ENCODE results near the gene CPAMD8. TPM values are rescaled to one million over a fixed set of nuclear protein-coding genes. Genes with fewer than 3 reads are reported as not detected.

Gene CPAMD8
- total and polyA plus RNA-seq, 2 of the 8 experiments (the other 6 are each of a cell fraction or from before 2014, with no cell fraction given): 6.1 to 9.2 TPM

GRCh38 chr19:16889883-16890460 lies 136.6 kb downstream of the CPAMD8 start:
- Histone ChIP-seq H2BK12ac (ENCODE audit: low read depth, low read length) (peak overlapping the region; percentile 27; the same call in 1 of the 2 replicates), H3K27ac (ENCODE audit: low read depth, low read length) (no peak overlapping the region), H3K4me1 (replicated peaks in 1 of 4; ENCODE audit: control insufficient read depth in 3 of 4, insufficient read depth in 4 of 4, low read length in 3 of 4) (no peaks in the 10 kb centered on the region; a peak in 1 of 7 replicates), H4K91ac (replicated peaks; ENCODE audit: insufficient read length, low read length) (no peak overlapping the region), H3K79me1 (ENCODE audit: low read depth, low read length) (no peaks in the 10 kb centered on the region), H3K56ac (replicated peaks; ENCODE audit: insufficient read length, low read depth, low read length) (no peak overlapping the region), H3K23me2 (ENCODE audit: low read depth, low read length) (no peaks in the 10 kb centered on the region), H4K5ac (ENCODE audit: insufficient read length, low read depth, low read length) (no peak overlapping the region), H2AFZ (ENCODE audit: low read length) (no peak overlapping the region), H3K36me3 (ENCODE audit: control insufficient read depth in 2 of 4, insufficient read depth in 4 of 4, low read length in 3 of 4) (no peaks in the 10 kb centered on the region), H4K8ac (ENCODE audit: extremely low read depth, insufficient read depth, low read length) (peak overlapping the region; percentile 51), H3K18ac (ENCODE audit: extremely low read depth, low read length) (no peak overlapping the region), H3K4me3 (ENCODE audit: extremely low read depth in 1 of 4, insufficient read depth in 2 of 4, low read depth in 3 of 4, low read length in 4 of 4) (no peak overlapping the region), H3K23ac (ENCODE audit: insufficient read length) (no peak overlapping the region), H3K4me2 (ENCODE audit: insufficient read depth in 1 of 2, low read depth in 2 of 2, low read length in 2 of 2) (no peak overlapping the region), H3K27me3 (replicated peaks in 1 of 4; ENCODE audit: control insufficient read depth in 3 of 4, extremely low read depth in 1 of 4, insufficient read depth in 3 of 4, low read length in 3 of 4) (no peaks in the 10 kb centered on the region), H3K9me3 (ENCODE audit: insufficient read depth in 2 of 2, low read depth in 1 of 2, low read length in 1 of 2) (no peaks in the 10 kb centered on the region), H2BK15ac (ENCODE audit: low read length) (0 out of 2 replicates have a peak overlapping the region, but pooled peaks have one; percentile 46), H2BK5ac (ENCODE audit: low read depth, low read length) (no peak overlapping the region), H3K4ac (replicated peaks; ENCODE audit: insufficient read length, low read depth, low read length) (no peak overlapping the region), H2BK120ac (replicated peaks; ENCODE audit: low read depth, low read length) (no peak overlapping the region), H2BK20ac (ENCODE audit: low read length) (no peak overlapping the region), H4K20me1 (replicated peaks in 1 of 2; ENCODE audit: control insufficient read depth in 1 of 2, insufficient read depth in 2 of 2, low read length in 2 of 2) (no peaks in the 10 kb centered on the region), H3K14ac (ENCODE audit: insufficient read length) (no peak overlapping the region), H2AK5ac (ENCODE audit: low read depth, low read length) (no peak overlapping the region), H3K79me2 (ENCODE audit: control insufficient read depth in 1 of 2, insufficient read depth in 2 of 2, low read length in 2 of 2) (no peaks in the 10 kb centered on the region), H3K9ac (replicated peaks in 1 of 4; ENCODE audit: extremely low read depth in 1 of 4, low read depth in 3 of 4, low read length in 3 of 4) (no peak overlapping the region)
- ChIA-PET POLR2A (ENCODE audit: partially characterized antibody) (no interaction called here), CTCF (ENCODE audit: partially characterized antibody) (no interaction called here)
- WGBS, 2 experiments (ENCODE audit: extremely low coverage in 1 of 2, insufficient coverage in 1 of 2, insufficient read length in 1 of 2, insufficient replicate concordance in 2 of 2, low coverage in 1 of 2, low lambda C conversion rate in 2 of 2, missing lambda C conversion rate in 1 of 2): 94% methylated on average over 38 of the region's 48 CpGs; no CpG with 5 or more reads in 1 of the 2 experiments
- FAIRE-seq (no peak), DNase-seq (ENCODE audit: low read depth in 1 of 2, low spot score in 2 of 2) (no peak)
- TF ChIP-seq YY1 (IDR thresholded peaks at IDR 0.05; ENCODE audit: low read depth, low read length) (no peak), CTCF (IDR thresholded peaks at IDR 0.05; ENCODE audit: control extremely low read depth in 1 of 3, insufficient read depth in 1 of 3, low read depth in 1 of 3, low read length in 3 of 3) (peak; percentile 30 to 43 (median 33))

Data from H1 (cell line).